Measurements from ENCODE around the gene MEF2A. TPM values are rescaled to one million over a fixed set of nuclear protein-coding genes. Genes with fewer than 3 reads are reported as not detected.

The MEF2A gene
- polyA plus RNA-seq, 3 donors = 20.3 to 61.8 (median 33.5) TPM

- H3K9ac ChIP-seq (ENCODE audit: insufficient read depth, low read length, poor library complexity, severe bottlenecking) = no peak overlapping the region
- H3K4me1 Mint-ChIP-seq = peaks cover 71% of the 10 kb centered on the region
- H3K79me2 ChIP-seq (ENCODE audit: insufficient read depth, low read length) = peaks cover 99% of the 10 kb centered on the region
- DNase-seq = no peak
- H3K36me3 ChIP-seq (replicated peaks in 1 of 2; ENCODE audit: control insufficient read depth in 1 of 2, insufficient read depth in 2 of 2, low read length in 2 of 2) = no peaks in the 10 kb centered on the region
- no CpG with 5 or more reads among the region's 2 CpGs for WGBS (ENCODE audit: insufficient coverage)
- H3K27ac ChIP-seq (ENCODE audit: low read depth in 1 of 2, low read length in 2 of 2) = no peak overlapping the region
- H3K9me3 ChIP-seq (replicated peaks in 1 of 2; ENCODE audit: control insufficient read depth in 1 of 2, insufficient read depth in 1 of 2, low read length in 2 of 2) = no peaks in the 10 kb centered on the region
- H4K20me1 ChIP-seq (ENCODE audit: insufficient read depth, low read length) = peaks cover 81% of the 10 kb centered on the region
- H2AFZ ChIP-seq (ENCODE audit: insufficient read depth, low read depth, low read length, poor library complexity, severe bottlenecking) = no peak overlapping the region
- H3K4me3 Mint-ChIP-seq = no peak overlapping the region
- H3K9me3 Mint-ChIP-seq = no peaks in the 10 kb centered on the region
- intact Hi-C loops (cut with micrococcal nuclease) = loop anchor here in 1 of 2 donors (10.0 kb wide), 1 partner anchor 111 kb away; no protein-coding TSS in a partner anchor
- no peak for TF ChIP-seq CTCF (IDR thresholded peaks at IDR 0.05)
- no peaks in the 10 kb centered on the region for H3K27me3 ChIP-seq (ENCODE audit: control insufficient read depth in 2 of 2, insufficient read depth in 2 of 2, low read length in 2 of 2)
- no peak overlapping the region for H3K4me2 ChIP-seq (replicated peaks; ENCODE audit: extremely low read depth, low read length, poor library complexity, severe bottlenecking)
- no peak overlapping the region for H3K4me3 ChIP-seq (replicated peaks in 1 of 3; ENCODE audit: low read depth in 2 of 3, low read length in 3 of 3)
- H3K4me1 ChIP-seq (ENCODE audit: control insufficient read depth in 1 of 2, insufficient read depth in 2 of 2, low read length in 2 of 2) = peaks cover 54 to 56% of the 10 kb centered on the region in 2 donors
- H3K27ac Mint-ChIP-seq = no peak overlapping the region
- H3K27me3 Mint-ChIP-seq (ENCODE audit: low read depth in 3 of 3) = no peaks in the 10 kb centered on the region
- peaks cover 4 to 11% of the 10 kb centered on the region in 2 donors for H3K36me3 Mint-ChIP-seq
Measured at GRCh38 chr15:99616129-99616528, 50.3 kb downstream of the MEF2A start.

DNA sequence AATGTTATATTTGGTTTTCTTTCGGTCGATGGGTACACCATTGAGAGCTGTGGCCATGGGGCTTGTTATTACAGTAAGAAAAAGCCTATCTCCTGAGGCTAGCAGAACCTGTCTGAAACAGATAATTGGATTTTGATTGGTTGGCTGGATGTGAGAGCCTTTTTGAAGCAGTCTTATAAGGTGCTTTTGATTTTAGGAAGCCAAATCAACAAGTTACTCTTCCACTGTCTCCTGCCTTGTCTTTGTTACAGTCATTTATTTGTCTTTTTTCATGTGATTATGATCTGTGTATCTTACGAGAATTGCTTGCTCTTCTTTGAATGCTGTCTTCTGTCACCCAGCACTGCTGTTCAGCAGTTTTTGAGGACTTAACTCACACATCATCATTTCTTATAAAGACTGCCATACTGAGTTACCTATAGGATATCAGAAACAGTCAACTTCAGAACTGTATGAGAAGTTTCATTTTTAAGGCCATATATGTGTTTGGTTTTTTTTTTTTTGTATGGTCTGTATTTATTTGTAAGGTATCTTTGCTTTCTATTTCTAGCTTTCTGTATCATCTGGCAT lies 51.1 kb downstream of the MEF2A start:
- no peak overlapping the region for H3K4me3 ChIP-seq (replicated peaks in 1 of 3; ENCODE audit: low read depth in 2 of 3, low read length in 3 of 3)
- H3K9me3 ChIP-seq (replicated peaks in 1 of 2; ENCODE audit: control insufficient read depth in 1 of 2, insufficient read depth in 1 of 2, low read length in 2 of 2) = no peaks in the 10 kb centered on the region
- H3K79me2 ChIP-seq (ENCODE audit: insufficient read depth, low read length) = peaks cover 99% of the 10 kb centered on the region
- H3K4me3 Mint-ChIP-seq = no peak overlapping the region
- TF ChIP-seq CTCF (IDR thresholded peaks at IDR 0.05) = no peak
- H3K36me3 Mint-ChIP-seq = peaks cover 9 to 15% of the 10 kb centered on the region in 2 donors
- no peak overlapping the region for H3K9ac ChIP-seq (ENCODE audit: insufficient read depth, low read length, poor library complexity, severe bottlenecking)
- peaks cover 79% of the 10 kb centered on the region for H4K20me1 ChIP-seq (ENCODE audit: insufficient read depth, low read length)
- H3K27ac ChIP-seq (ENCODE audit: low read depth in 1 of 2, low read length in 2 of 2) = peak overlapping the region in 1 of 2 donors; percentile 48
- H2AFZ ChIP-seq (ENCODE audit: insufficient read depth, low read depth, low read length, poor library complexity, severe bottlenecking) = no peak overlapping the region
- 100% methylated on average over 2 of the region's 3 CpGs for WGBS (ENCODE audit: insufficient coverage)
- H3K4me2 ChIP-seq (replicated peaks; ENCODE audit: extremely low read depth, low read length, poor library complexity, severe bottlenecking) = no peak overlapping the region
- H3K36me3 ChIP-seq (replicated peaks in 1 of 2; ENCODE audit: control insufficient read depth in 1 of 2, insufficient read depth in 2 of 2, low read length in 2 of 2) = no peaks in the 10 kb centered on the region
- no peak for DNase-seq
- no peaks in the 10 kb centered on the region for H3K27me3 Mint-ChIP-seq (ENCODE audit: low read depth in 3 of 3)
- no peaks in the 10 kb centered on the region for H3K27me3 ChIP-seq (ENCODE audit: control insufficient read depth in 2 of 2, insufficient read depth in 2 of 2, low read length in 2 of 2)
- intact Hi-C loops (cut with micrococcal nuclease) = loop anchor here in 1 of 2 donors (10.0 kb wide), 1 partner anchor 112 kb away; no protein-coding TSS in a partner anchor
- peaks cover 54 to 56% of the 10 kb centered on the region in 2 donors for H3K4me1 ChIP-seq (ENCODE audit: control insufficient read depth in 1 of 2, insufficient read depth in 2 of 2, low read length in 2 of 2)
- no peaks in the 10 kb centered on the region for H3K9me3 Mint-ChIP-seq
- peak overlapping the region in 2 of 7 donors; percentile 41 to 54 for H3K27ac Mint-ChIP-seq
- peaks cover 67% of the 10 kb centered on the region for H3K4me1 Mint-ChIP-seq
